GM15510 (cell line): ENCODE results near the gene EVC2.

Source experiments
- POLR2A ChIP-seq: IDR thresholded peaks from 3 replicates; pipeline ENCODE4 v1.6.1; 2011; ENCODE audit warnings: borderline replicate concordance; ENCODE audit not compliant: insufficient read length; ENCODE audit errors: extremely low read depth

The EVC2 gene

GRCh38 chr4:5561286-5561685, 147.1 kb downstream of the EVC2 start:
- no peak for TF ChIP-seq POLR2A

- no peak for TF ChIP-seq POLR2A
These were observed 149.9 kb downstream of the EVC2 start for GRCh38 chr4:5558502-5558901.

GRCh38 chr4:5554376-5554775, 154.0 kb downstream of the EVC2 start:
- TF ChIP-seq POLR2A: no peak

- no peak for TF ChIP-seq POLR2A
These were observed 154.6 kb downstream of the EVC2 start for GRCh38 chr4:5553801-5554200.

- TF ChIP-seq POLR2A: no peak
These were observed 155.9 kb downstream of the EVC2 start for GRCh38 chr4:5552451-5552850.

- no peak for TF ChIP-seq POLR2A
These were observed 160.6 kb downstream of the EVC2 start for GRCh38 chr4:5547651-5548249.

- no peak for TF ChIP-seq POLR2A
These were observed 163.1 kb downstream of the EVC2 start for GRCh38 chr4:5545271-5545670.

GRCh38 chr4:5544762-5545161, 163.6 kb downstream of the EVC2 start:
- TF ChIP-seq POLR2A: no peak

GRCh38 chr4:5543681-5544080, 164.7 kb downstream of the EVC2 start:
- no peak for TF ChIP-seq POLR2A

GRCh38 chr4:5541169-5541568, 167.2 kb downstream of the EVC2 start:
- no peak for TF ChIP-seq POLR2A

- no peak for TF ChIP-seq POLR2A
These were observed 168.8 kb downstream of the EVC2 start for GRCh38 chr4:5539584-5539983.

GRCh38 chr4:5532100-5532499, 176.3 kb downstream of the EVC2 start:
- no peak for TF ChIP-seq POLR2A

- no peak for TF ChIP-seq POLR2A
These were observed 180.3 kb downstream of the EVC2 start for GRCh38 chr4:5528031-5528436.

- TF ChIP-seq POLR2A: no peak
These were observed 181.1 kb downstream of the EVC2 start for GRCh38 chr4:5527211-5527610.

- no peak for TF ChIP-seq POLR2A
These were observed 182.1 kb downstream of the EVC2 start for GRCh38 chr4:5526080-5526846.
